Peyer's patch (tissue), 4 donors: ENCODE data around the gene IL10RB.
"Not testable (repeated sequence)": the region's sequence is repeated elsewhere in the genome, so short reads cannot be mapped to it uniquely, and the experiment has no call there.

Source experiments
- POLR2A ChIP-seq, 2 donors: fragments of 450-650 bp; IDR thresholded peaks; one replicate each; pipeline ENCODE4 v1.5.1; 2017; ENCODE audit warnings: antibody characterized with exemption in 2 of 2, mild to moderate bottlenecking in 2 of 2, moderate library complexity in 2 of 2
- TF ChIP-seq, protein P1 (sequence below), 6 experiments: fragments of 450-650 bp in 4 of 6; fragments of 200-600 bp in 2 of 6; sonication (generic) in 1 of 6; IDR thresholded peaks; one replicate each; pipeline ENCODE4 v1.5.1; 2017 to 2019; ENCODE audit warnings: antibody characterized with exemption in 6 of 6, mild to moderate bottlenecking in 3 of 6, moderate library complexity in 1 of 6

GRCh38 chr21:33253382-33253781, 12.8 kb upstream of the IL10RB start:
- TF ChIP-seq POLR2A (IDR thresholded peaks at IDR 0.05) = not testable (repeated sequence)
- TF ChIP-seq, protein P1, sequence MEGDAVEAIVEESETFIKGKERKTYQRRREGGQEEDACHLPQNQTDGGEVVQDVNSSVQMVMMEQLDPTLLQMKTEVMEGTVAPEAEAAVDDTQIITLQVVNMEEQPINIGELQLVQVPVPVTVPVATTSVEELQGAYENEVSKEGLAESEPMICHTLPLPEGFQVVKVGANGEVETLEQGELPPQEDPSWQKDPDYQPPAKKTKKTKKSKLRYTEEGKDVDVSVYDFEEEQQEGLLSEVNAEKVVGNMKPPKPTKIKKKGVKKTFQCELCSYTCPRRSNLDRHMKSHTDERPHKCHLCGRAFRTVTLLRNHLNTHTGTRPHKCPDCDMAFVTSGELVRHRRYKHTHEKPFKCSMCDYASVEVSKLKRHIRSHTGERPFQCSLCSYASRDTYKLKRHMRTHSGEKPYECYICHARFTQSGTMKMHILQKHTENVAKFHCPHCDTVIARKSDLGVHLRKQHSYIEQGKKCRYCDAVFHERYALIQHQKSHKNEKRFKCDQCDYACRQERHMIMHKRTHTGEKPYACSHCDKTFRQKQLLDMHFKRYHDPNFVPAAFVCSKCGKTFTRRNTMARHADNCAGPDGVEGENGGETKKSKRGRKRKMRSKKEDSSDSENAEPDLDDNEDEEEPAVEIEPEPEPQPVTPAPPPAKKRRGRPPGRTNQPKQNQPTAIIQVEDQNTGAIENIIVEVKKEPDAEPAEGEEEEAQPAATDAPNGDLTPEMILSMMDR (IDR thresholded peaks at IDR 0.05) = not testable (repeated sequence)
